Glutamatergic neuron (in vitro differentiated cells): ENCODE data around the gene KDM1B. TPM values are rescaled to one million over a fixed set of nuclear protein-coding genes. Genes with fewer than 3 reads are reported as not detected.
A peak's percentile ranks its signal among the peaks of the same experiment; 100 is the strongest.

Experiments
- DNase-seq: peaks from one replicate; pipeline ENCODE4 v3.0.0; 2022
- H3K27ac Mint-ChIP-seq: one replicate; pipeline ENCODE4 v1.8.0; 2020; ENCODE audit warnings: mild to moderate bottlenecking, mixed read lengths, inconsistent platforms; ENCODE audit not compliant: unreplicated experiment
- H3K27me3 Mint-ChIP-seq: one replicate; pipeline ENCODE4 v1.8.0; 2020; ENCODE audit warnings: mild to moderate bottlenecking, moderate library complexity, mixed read lengths, inconsistent platforms; ENCODE audit not compliant: unreplicated experiment
- H3K36me3 Mint-ChIP-seq: one replicate; pipeline ENCODE4 v1.8.0; 2020; ENCODE audit warnings: mild to moderate bottlenecking, mixed read lengths, inconsistent platforms; ENCODE audit not compliant: unreplicated experiment
- H3K4me1 Mint-ChIP-seq: one replicate; pipeline ENCODE4 v1.8.0; 2020; ENCODE audit warnings: mild to moderate bottlenecking, low read depth, mixed read lengths, inconsistent platforms; ENCODE audit not compliant: unreplicated experiment
- H3K4me3 Mint-ChIP-seq: one replicate; pipeline ENCODE4 v1.8.0; 2020; ENCODE audit warnings: mild to moderate bottlenecking, mixed read lengths, inconsistent platforms; ENCODE audit not compliant: unreplicated experiment
- H3K9me3 Mint-ChIP-seq: one replicate; pipeline ENCODE4 v1.8.0; 2020; ENCODE audit warnings: mild to moderate bottlenecking, moderate library complexity, mixed read lengths, inconsistent platforms; ENCODE audit not compliant: unreplicated experiment
- total RNA-seq: library from RNA; stranded (reverse); fragmentation: NEBNext Ultra II Directional; extraction: Animal tissue kit (Norgen Biotek cat#: 25700); gene quantifications from one replicate; pipeline ENCODE4 v1.2.1, GENCODE V29; 2021; ENCODE audit not compliant: unreplicated experiment
- TF ChIP-seq, protein P1 (sequence below): fragments of 200-600 bp; sonication (generic); IDR thresholded peaks from one replicate; pipeline ENCODE4 v1.5.0; 2021; ENCODE audit not compliant: partially characterized antibody, unreplicated experiment

The KDM1B gene
- total RNA-seq, 1 donor from 2014 or later = 21.1 TPM

DNA sequence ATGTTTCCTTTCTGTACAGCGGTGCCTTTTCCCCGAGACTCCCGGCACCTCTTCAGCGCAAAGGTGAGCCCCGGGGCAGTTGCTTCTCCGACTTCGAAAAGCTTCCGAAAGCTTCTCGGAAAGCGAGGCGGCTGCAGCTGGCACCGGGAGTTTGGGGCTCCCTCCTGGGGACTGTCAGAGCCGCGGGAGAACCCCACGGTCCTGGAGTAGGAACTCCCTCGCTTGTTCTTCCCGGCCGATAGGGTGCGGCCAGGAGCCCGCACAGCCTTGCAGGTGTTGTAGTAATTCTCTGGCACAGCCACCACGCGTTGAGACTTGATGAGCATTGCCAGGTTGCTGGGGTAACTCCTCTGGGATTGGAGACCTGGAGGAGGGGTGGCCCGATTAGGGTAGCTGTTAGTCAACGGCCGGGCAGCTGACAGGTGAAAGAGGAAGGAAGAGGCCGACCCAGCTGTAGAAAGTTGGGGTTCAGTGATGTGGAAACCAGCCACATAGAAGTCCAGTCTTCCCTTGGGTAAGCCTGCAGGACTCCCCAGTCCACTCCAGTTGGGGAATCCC, 721 bp downstream of the KDM1B start:
- TF ChIP-seq, protein P1, sequence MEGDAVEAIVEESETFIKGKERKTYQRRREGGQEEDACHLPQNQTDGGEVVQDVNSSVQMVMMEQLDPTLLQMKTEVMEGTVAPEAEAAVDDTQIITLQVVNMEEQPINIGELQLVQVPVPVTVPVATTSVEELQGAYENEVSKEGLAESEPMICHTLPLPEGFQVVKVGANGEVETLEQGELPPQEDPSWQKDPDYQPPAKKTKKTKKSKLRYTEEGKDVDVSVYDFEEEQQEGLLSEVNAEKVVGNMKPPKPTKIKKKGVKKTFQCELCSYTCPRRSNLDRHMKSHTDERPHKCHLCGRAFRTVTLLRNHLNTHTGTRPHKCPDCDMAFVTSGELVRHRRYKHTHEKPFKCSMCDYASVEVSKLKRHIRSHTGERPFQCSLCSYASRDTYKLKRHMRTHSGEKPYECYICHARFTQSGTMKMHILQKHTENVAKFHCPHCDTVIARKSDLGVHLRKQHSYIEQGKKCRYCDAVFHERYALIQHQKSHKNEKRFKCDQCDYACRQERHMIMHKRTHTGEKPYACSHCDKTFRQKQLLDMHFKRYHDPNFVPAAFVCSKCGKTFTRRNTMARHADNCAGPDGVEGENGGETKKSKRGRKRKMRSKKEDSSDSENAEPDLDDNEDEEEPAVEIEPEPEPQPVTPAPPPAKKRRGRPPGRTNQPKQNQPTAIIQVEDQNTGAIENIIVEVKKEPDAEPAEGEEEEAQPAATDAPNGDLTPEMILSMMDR = no peak
- Mint-ChIP-seq H3K36me3 (no peaks in the 10 kb centered on the region), H3K9me3 (no peaks in the 10 kb centered on the region), H3K27me3 (no peaks in the 10 kb centered on the region), H3K4me3 (peak overlapping the region; percentile 88), H3K27ac (no peak overlapping the region), H3K4me1 (peaks cover 3% of the 10 kb centered on the region)
- peak; percentile 46 for DNase-seq

DNA sequence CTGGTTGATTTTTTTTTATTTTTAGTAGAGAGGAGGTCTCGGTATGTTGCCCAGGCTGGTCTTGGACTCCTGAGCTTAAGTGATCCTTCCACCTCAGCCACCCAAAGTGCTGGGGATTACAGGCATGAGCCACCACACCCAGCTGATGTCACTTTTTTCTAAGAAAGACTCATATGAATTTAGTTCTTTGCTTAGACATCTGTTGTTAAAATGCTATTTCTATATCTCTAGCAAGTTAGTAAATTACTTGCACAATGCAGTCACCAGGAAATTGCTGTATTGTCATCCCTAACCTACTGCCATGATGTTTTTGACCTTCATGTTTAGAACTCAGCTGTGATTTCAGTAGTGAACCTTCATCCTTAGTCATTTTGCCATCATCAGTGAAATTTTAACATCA, 5.7 kb downstream of the KDM1B start:
- peaks cover 1% of the 10 kb centered on the region for H3K27me3 Mint-ChIP-seq
- H3K4me1 Mint-ChIP-seq = peaks cover 9% of the 10 kb centered on the region
- H3K4me3 Mint-ChIP-seq = no peak overlapping the region
- TF ChIP-seq, protein P1 = no peak
- DNase-seq = no peak
- no peaks in the 10 kb centered on the region for H3K36me3 Mint-ChIP-seq
- no peaks in the 10 kb centered on the region for H3K9me3 Mint-ChIP-seq
- no peak overlapping the region for H3K27ac Mint-ChIP-seq

DNA sequence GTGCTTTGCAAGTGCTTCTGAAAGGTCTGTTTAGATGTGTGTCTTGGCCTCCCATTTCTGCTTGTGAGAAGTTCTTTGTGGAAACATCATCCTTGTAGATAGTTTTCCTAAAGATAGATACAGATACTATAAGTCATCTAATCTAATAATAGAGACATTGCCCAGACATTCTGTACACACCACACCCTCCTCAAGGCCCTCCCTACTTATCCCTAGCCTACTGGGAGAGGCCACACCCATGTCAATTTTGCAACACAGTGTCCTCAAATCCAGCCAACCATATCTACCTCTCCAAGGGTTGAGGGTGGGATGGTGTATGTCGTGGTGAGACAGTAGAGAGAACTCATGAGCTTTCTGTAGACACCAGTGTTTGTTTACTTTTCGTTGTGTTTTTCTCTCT, 6.2 kb downstream of the KDM1B start:
- TF ChIP-seq, protein P1 = no peak
- peaks cover 9% of the 10 kb centered on the region for H3K4me1 Mint-ChIP-seq
- no peak overlapping the region for H3K4me3 Mint-ChIP-seq
- no peaks in the 10 kb centered on the region for H3K36me3 Mint-ChIP-seq
- peaks cover 1% of the 10 kb centered on the region for H3K27me3 Mint-ChIP-seq
- no peaks in the 10 kb centered on the region for H3K9me3 Mint-ChIP-seq
- DNase-seq = no peak
- no peak overlapping the region for H3K27ac Mint-ChIP-seq

DNA sequence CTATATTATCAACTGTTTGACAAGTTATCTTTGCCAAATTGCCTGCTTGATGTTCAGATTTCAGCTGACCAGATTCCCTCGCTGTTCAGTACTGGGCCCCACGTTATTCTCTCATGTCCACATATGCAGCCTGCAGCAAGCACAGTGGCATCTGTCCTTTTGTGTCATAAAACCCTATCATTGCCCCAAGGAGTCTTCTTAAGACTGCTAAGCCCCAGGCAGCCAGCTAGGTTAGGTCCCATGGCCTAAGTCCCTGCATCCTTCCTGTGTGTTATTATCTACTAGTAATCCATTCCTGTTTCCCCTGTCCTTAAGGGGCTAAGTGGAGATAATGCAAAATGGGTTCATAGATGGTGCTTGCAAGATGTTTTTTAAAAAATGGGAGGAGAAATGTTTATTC, 7.2 kb downstream of the KDM1B start:
- no peaks in the 10 kb centered on the region for H3K36me3 Mint-ChIP-seq
- no peaks in the 10 kb centered on the region for H3K9me3 Mint-ChIP-seq
- TF ChIP-seq, protein P1 = no peak
- H3K4me3 Mint-ChIP-seq = no peak overlapping the region
- peak overlapping the region; percentile 71 for H3K27ac Mint-ChIP-seq
- H3K27me3 Mint-ChIP-seq = peaks cover 1% of the 10 kb centered on the region
- H3K4me1 Mint-ChIP-seq = peaks cover 9% of the 10 kb centered on the region
- no peak for DNase-seq

DNA sequence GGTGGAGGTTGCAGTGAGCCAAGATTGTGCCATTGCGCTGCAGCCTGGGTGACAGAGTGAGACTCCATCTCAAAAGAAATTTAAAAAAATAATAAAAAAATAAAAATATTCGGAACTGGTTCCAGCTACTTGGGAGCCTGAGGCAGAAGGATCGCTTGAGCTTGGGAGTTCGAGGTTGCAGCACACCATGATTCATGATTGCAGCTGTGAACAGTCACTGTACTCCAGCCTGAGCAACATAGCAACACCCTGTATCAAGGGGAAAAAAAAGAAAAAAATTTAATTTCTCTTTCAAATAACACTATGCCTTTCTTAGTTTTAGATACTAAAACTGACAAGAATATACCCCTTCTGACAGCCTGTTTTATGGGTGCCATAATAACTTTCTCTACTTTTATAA, 10.5 kb downstream of the KDM1B start:
- Mint-ChIP-seq H3K27me3 (peaks cover 1% of the 10 kb centered on the region), H3K9me3 (no peaks in the 10 kb centered on the region), H3K4me3 (no peak overlapping the region), H3K36me3 (peaks cover 10% of the 10 kb centered on the region), H3K4me1 (peaks cover 9% of the 10 kb centered on the region), H3K27ac (no peak overlapping the region)
- DNase-seq = no peak
- TF ChIP-seq, protein P1 = no peak
